Activated CD8-positive, alpha-beta memory T cell treated with anti-CD3 and anti-CD28 coated beads for 4 hours (primary cell): Measurements from ENCODE around the gene CPNE9.

Source experiments
- DNase-seq, 2 donors: peaks; one replicate each; pipeline ENCODE4 v3.0.0-alpha.2; 2020; ENCODE audit warnings: low read depth in 2 of 2

CPNE9 gene

GRCh38 chr3:9715764-9716437 is 12.3 kb downstream of the CPNE9 start:
- peak in 1 of 2 donors; percentile 30 for DNase-seq

- no peak for DNase-seq
Observed at GRCh38 chr3:9716801-9717555, 13.3 kb downstream of the CPNE9 start.

- no peak for DNase-seq
Observed at GRCh38 chr3:9717563-9717962, 13.9 kb downstream of the CPNE9 start.

GRCh38 chr3:9718118-9718517 is 14.5 kb downstream of the CPNE9 start:
- no peak for DNase-seq

DNA sequence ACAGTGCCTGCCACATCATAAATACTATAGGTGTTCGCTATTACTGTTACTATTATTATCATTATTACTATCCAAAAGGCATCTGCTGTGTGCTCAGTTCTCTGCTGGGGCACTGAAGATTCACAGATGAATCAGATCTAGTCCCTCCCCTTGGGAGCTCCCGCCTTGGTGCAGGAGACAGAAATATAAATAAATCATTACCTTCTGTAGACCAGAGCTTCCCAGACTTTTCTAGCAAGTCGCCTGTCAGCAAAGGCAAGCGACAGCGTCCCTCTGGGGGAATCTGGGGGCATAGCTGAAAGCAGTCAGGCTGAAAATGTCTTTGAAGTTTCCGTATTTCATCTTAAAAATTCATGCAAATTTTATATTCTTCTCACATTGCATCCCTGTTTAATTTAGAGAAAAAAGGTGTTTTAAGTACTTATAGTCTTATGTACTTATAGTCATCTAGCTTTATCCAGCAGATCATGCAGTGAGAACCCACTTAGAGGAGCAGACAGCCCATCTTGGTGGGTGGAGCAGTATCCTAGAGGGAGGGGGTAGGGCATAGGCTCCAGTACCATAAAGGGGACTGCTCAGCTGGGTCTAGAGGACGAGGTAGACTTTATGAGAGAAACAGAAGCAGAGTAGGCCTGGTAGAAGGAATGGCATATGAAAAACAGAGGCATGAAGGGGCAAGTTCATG is 17.5 kb downstream of the CPNE9 start:
- DNase-seq = no peak

- DNase-seq = no peak
Observed at GRCh38 chr3:9721700-9722060, 18.0 kb downstream of the CPNE9 start.

- DNase-seq = no peak
Observed at GRCh38 chr3:9725775-9726515, 22.3 kb downstream of the CPNE9 start.

DNA sequence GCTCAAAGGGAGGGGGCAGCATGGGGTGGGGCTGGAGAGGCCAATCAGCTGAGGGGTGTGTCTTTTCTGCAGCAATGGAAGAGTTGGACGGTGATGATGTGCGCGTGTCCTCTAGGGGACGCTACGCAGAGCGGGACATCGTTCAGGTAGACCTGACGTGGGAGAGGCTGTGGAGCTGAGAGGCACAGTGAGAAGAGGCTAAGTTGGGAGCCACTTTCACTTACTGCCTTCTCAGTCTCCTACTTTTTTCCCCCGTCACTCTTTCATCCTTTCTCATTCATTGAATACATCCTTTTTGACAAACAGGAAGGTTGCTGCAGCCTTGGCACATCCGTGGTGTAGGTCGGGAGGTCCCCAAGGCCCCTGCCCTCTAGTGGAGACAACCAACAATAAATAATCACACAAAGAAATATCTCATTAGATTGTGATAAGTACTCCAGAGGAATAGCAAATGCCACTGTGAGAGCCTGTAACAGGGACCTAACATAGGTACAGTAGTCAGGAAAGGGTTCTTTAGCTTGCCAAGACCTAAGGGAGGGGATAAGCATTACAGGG is 23.5 kb downstream of the CPNE9 start:
- no peak for DNase-seq

- DNase-seq = no peak
Observed at GRCh38 chr3:9727743-9728142, 24.1 kb downstream of the CPNE9 start.

DNA sequence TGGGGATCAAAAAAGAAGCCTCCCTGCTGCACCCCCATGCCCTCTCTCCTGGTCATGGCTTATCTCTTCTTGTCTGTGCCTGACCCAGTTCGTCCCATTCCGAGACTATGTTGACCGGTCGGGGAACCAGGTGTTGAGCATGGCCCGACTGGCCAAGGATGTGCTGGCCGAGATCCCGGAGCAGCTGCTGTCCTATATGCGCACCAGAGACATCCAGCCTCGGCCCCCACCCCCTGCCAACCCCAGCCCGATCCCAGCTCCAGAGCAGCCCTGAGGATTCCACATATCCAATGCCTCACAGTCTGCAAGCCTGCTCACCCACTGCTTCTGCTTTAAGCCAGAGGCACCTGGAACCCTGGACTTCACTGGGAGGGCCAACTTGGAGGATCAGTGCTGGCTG is 25.8 kb downstream of the CPNE9 start:
- DNase-seq = no peak

GRCh38 chr3:9730657-9731205 is 27.1 kb downstream of the CPNE9 start:
- no peak for DNase-seq

DNA sequence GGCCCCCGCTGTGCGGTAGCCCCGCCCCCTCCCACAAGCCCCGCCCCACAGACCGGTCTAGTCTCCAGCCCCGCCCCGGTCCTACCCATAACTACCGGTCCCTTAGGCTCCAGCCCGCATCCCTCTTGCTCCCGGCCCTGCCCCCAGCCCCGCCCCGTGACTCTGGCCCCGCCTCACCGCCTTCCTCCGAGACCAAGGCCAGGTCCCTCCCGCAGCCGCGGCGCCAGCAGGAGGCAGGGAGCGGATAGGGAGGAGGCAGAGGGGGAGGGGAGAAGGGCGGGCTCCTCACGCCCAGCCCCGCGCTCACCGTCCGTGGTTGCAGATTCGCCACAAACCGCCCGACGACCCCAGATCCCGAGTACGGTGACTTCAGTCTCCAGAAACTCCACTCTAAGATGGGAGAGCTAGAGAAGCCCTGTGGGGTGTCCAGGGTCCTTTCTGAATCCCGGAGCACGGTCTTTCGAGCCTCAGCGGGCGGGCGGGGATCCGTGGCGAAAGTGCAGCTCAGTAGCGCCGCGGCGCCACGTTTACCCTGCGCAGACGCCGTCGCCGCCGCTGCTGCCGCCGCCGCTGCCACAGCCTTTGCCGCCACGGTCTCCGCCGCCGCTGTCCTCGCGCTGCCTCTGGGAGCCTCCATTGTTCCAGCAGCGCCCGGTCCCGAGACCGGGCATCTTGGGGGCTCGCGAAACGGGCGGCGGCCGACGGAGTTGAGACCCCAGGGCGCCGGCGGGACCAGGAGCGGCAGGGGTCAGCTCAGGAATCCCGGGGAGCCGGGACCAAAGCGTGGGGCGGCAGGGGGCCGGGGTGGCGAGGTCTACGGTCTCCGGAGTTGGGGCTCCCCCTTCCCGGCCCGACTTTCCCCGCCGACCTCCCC is 27.8 kb downstream of the CPNE9 start, which contains the start of gene BRPF1:
TSS of gene BRPF1 (plus strand) at position 530 of the 874 bp plus-strand sequence. CDS start 2,406 bp downstream, outside the sequence.
- DNase-seq = peak; percentile 99 to 100

GRCh38 chr3:9732080-9732739 is 28.6 kb downstream of the CPNE9 start:
- DNase-seq = no peak

DNA sequence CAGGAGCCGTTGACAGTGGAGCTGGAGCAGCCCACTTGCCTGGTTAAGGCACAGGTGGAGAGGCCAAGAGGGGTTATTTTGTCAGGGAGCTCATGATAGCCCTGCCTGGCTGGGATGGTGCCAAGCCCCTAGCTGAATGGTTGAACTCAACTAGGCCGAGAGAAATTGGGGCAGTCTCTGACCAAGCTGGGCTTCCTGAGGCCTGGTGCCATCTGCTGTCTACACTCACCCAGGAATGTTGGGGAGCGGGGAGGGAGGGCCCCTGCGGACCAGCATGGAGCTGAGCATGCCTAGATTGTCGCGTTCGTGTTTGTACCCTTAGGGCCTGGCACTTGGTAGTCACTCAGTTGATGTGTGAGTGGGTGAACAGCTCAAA is 29.1 kb downstream of the CPNE9 start:
- DNase-seq = no peak

- DNase-seq = no peak
Observed at GRCh38 chr3:9736831-9737230, 33.2 kb downstream of the CPNE9 start.

DNA sequence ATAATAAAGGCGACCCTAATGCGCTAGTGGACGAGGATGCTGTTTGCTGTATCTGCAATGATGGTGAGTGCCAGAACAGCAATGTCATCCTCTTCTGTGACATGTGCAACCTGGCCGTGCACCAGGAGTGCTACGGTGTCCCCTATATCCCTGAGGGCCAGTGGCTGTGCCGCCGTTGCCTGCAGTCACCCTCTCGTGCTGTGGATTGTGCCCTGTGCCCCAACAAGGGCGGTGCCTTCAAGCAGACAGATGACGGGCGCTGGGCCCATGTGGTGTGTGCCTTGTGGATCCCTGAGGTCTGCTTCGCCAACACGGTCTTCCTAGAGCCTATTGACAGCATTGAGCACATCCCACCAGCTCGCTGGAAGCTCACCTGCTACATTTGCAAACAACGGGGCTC is 35.5 kb downstream of the CPNE9 start:
- no peak for DNase-seq

DNA sequence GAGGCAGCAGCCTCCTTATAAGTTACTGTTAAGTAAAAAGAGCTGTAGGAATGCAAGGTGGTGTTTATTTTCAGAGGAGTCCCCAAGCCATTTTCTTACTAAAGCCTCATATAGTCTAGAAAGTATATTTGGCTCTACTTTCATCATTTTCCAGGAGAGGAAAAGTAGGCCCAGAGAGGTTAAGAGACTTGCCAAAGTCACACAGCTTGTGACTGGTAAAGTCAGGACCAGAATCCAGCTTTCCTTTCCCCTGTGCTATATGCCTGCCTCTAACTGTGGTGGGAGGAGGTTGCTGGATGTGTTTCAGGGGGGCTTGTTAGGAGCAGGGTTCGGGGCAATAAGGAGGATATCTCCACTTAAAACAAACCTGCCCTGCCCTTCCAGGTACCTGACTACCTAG is 38.9 kb downstream of the CPNE9 start:
- no peak for DNase-seq

- no peak for DNase-seq
Observed at GRCh38 chr3:9743548-9743947, 39.9 kb downstream of the CPNE9 start.

DNA sequence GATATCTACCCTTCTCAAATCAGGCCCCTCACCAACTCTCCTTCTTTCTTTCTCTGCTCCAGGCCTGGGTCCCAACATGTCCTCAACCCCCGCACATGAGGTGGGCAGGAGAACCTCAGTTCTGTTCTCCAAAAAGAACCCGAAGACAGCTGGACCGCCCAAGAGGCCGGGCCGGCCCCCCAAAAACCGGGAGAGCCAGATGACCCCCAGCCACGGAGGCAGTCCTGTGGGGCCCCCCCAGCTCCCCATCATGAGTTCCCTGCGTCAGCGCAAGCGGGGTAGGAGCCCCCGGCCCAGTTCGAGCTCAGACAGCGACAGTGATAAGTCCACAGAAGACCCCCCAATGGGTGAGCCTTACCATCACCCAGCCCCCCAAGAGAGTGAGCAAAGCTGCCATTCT is 40.5 kb downstream of the CPNE9 start:
- no peak for DNase-seq

DNA sequence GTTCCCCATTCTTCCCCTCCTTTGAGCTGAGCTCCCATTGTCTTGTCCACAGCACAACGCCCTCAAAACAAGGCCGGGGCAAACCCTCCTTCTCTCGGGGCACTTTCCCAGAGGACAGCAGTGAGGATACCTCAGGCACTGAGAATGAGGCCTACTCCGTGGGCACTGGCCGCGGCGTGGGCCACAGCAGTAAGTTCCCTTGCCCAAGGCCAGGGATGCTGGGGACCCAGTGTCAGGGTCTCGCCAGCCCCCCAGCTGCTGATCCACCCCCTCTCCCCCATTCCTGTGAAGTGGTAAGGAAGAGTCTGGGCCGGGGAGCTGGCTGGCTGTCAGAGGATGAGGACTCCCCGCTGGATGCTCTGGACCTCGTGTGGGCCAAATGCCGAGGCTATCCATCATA is 41.9 kb downstream of the CPNE9 start:
- DNase-seq = no peak
